ENCODE results near the gene HIPK2.

Gene HIPK2

DNA sequence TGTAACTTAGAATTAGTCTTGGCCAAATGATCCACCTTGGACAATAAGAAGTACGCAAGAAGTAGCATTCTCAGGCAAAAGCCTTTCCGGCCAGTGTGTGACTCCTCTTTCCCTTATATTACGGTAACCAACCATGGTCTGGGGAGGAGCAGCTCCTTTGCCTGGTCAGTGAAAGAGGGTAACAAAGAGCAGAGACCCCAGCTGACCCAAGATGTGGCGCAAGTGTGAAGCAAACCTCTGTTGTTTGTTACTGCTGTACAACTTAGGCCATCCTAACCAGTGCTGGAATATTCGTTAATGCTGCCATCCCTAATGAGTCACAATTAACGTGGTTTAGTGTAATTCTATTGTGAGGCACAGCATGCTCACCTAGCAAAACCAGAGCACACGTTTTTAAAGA is 44.0 kb downstream of the HIPK2 start:
- no peak for DNase-seq

DNA sequence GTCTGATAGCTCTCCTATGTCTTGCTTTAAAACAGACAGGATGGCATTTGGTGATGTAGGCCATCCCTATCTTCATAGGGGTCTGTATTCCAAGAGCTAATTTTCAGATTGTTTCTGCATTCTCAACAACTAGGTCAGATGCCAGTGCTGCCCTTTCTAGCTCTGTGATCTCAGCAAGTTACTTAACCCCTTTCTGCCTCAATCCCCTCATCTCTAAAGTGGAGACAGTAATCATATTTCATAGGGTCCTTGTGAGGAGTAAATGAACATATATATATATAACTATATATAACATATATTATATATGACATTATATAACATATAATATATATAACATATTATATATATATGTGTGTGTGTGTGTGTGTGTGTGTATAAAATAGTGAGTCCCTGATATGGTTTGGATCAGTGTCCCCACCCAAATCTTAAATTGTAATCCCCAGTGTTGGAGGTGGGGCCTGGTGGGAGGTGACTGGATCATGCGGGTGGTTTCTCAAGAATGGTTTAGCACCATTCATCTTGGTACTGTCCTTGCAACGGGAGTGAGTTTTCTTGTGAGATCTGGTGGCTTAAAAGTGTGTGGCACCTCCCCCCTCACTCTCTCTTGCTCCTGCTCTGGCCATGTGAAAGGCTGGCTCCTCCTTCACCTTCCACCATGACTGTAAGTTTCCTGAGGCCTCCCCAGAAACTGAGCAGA is 45.2 kb downstream of the HIPK2 start:
- DNase-seq: no peak

DNA sequence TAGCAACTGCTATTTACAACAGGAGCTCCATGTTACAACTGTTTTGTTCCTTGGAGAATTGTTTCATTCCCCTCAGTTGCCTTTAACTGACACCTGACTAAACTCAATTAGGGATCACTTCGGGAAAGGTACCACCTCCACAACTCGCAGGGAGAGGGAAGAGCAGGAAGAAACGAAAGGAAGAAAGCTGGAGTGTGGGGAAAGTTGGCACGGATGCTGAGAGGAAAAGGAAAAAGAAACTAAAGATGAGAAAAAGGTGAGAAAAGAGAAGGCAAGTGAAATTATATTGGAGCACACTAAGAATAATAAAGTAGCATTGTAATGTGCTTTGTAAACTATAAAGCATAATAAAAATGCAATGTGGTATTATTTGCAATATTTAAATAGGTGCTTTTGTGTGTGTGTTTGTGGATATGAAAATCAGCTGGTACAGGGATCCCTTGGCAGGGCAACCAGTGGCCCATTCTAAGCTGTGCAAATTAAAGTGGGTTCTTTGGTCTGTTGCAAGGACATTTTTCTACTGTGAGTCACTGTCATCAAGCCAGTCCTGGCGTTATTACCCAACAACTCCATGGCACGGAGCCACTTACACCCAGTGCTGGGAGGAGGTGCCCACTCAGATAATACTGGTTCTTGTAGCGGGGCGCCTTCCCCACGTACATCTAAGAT is 45.9 kb downstream of the HIPK2 start:
- no peak for DNase-seq

DNA sequence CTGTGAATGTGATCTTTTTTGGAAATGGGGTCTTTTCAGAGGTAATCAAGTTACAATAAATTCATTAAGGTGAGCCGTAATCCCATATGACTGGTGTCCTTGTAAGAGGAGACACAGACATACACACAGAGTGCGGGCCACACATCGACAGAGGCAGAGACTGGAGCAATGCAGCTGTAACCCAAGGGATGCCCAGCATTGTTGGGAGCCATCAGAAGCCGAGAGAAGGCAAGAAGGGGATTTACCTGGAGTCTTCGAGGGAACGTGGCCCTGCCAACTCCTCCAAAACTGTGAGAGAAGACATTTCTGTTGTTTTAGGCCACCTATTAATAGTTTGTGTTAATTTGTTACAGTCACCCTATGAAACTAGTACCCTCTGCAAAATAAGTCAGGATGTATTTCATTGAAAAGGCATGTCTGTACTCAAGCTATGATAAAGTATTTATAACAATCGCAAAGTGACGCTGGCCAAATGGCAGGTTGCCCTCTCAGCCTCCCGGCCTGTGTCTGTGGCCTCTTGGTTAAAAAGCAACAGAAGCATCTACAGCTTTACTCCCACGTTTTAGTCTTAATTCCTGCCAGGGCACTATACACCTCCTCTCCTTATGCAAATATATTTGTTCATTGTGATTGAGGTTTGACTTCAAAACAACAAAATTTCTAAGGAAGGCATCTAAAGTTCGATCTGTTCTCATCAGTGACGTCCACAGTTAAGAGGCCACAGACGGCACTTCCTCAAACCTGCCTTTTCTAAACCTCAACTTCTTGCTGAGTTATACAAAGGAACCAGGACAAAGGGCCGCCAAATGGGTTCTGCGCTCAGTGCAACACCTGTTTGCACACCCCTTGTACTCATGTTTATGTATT is 46.8 kb downstream of the HIPK2 start:
- DNase-seq: no peak

DNA sequence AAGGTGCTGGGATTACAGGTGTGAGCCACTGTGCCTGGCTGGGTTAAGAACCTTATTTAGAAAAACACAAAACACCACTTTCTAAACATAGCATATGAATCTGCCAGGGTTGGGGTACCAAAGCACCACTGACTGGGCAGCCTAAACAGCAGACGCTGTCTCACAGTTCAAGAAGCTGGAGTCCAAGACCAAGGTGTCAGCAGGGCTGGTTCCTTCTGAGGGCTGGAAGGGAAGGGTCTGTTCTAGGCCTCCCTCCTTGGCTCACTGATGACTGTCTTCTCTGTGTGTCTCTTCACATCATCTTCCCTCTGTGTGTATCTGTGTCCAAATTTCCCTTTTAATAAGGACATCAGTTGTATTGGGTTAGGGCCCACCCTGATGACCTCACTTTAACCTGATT is 49.6 kb downstream of the HIPK2 start:
- DNase-seq: no peak

DNA sequence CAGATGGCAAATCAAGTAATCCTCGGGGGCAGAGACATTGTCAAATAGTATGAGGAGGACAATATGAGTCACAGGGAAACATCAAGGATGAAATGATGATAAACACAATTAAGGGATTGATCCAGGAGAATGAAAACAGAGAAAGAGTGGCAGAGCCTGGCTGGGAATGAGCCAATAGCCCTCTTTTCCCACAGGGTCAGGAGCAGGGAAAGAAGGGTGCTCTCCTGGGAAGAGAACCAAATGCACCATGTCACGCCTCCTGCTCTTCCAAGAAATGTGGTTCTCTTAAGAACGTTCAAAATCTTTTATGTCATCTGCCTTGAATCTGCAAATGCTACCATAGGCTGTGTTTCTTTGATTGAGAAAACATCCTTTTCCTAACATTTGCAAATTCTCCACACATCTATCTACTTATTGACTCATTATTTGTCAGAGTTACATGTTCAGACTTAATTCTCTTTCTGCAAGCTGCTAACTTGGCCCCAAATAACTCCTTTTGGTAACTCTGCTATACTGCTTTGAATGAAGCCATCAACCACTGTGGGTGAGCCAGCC is 50.6 kb downstream of the HIPK2 start:
- no peak for DNase-seq

DNA sequence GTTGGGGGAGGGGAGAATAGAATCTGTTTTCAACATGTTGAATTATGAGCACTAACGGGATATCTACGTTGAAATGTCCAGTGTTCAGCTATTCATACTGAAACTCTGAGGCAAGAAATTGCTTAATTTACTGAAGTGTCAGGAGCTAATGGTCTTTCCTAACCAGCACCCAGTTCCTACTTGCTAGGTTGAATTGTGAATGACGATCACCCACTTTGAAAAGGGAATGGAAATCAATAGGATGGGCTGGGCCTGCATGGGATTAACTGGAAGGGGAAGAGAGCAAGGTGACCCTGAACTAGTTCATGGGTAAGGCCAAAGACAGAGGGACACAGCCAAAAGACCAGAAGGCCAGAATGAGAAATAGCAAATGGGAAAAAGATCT is 51.3 kb downstream of the HIPK2 start:
- DNase-seq: no peak

DNA sequence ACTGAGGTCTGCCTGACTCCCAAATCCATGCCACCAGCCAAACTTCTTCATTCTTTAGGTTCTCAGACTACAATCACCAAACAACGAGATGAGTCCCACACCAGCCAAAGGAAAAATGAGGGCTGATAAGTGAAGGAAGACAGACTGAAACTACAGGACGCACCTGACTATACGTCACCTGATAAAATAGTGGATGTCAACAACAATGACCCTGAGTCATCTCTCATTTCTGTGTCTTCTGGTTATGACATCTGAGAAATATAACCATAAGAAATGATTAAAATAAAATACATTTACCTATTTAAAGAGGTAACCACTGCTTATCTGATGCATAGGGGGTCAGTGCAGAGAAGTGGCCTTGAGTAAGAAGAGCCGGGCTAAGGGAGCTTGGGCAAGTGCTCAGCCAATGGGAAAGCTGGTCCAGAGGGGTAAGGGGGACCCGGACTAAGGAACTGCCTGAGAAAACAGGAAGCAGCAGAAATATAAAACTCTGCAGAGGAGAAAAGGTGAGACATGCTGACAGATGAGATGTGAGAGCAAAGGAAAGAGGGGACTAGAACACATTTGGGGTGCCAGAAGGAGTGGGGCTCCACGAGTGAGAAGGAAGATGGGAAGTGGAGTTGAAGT is 51.8 kb downstream of the HIPK2 start:
- no peak for DNase-seq

DNA sequence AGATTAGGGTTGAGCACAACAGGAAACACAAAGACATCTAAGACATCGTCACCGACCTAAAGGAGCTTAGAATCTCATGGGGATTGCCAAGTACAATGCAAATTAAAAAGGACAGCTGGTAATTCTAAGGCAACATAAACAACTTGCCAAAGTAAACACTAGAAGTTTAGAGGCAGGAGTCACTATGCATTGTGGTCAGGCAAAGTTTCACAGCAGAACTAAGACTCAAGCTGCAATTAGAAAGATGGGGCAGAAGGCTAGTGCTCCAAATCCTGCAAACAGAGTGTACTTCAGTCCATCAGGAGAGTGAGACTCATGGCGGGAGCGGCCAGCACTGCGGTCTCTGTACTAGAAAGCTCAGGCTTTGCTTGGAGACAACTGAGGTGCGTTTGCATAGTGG is 52.7 kb downstream of the HIPK2 start:
- DNase-seq: no peak

DNA sequence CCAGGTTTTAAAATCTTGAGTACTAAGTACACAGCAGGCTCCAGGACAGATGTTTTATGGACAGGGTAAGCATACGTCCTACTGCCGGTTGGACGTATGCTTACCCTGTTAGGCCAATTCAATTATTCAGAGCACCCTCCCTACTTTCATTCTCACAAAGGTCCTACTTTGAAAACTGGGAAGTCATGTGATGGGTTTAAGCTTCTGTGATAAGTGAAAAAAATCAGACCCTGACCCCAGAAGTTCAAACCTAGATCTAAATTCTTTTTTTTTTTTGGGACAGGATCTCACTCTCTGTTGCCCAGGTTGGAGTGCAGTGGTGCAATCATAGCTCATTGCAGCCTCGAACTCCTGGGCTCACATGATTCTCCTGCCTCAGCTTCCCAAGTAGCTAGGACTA is 55.2 kb downstream of the HIPK2 start:
- DNase-seq: no peak

DNA sequence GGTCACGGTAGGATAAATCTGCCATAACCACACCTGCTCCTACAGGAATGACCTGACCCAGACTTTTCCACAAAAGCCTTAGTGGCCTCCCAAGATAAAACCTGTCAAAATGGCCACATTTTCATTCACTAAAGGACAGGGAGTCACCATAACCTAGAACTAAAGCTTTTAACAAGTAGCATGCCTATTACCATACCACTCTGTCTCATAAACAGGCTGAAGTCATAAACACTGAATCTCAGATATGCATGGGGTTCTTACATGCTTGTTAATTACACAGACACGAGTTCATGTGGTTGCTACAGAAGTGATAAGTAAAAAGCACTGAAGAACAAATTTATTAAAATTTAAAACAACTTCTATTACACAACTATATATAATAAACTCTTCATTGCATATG is 56.0 kb downstream of the HIPK2 start:
- DNase-seq: no peak

DNA sequence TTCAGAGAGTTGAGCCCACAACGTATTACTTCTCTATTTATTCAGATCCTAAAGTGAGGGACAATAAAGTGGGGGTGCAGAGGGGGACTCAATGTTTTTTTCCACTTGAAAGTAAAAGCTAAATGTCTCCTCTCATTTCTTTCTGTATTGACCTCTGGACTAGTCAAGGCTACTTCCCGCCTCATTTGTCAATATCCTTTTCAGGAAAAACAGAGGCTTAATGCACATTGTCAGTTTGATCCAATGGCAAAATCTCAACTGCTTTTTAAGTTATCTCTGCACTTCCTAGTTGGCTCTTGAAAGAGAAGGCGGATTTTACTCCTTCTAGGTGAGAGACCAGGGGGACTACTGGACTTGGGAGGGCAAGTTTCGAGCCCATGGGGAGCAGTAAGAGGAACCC is 56.4 kb downstream of the HIPK2 start:
- DNase-seq: no peak

DNA sequence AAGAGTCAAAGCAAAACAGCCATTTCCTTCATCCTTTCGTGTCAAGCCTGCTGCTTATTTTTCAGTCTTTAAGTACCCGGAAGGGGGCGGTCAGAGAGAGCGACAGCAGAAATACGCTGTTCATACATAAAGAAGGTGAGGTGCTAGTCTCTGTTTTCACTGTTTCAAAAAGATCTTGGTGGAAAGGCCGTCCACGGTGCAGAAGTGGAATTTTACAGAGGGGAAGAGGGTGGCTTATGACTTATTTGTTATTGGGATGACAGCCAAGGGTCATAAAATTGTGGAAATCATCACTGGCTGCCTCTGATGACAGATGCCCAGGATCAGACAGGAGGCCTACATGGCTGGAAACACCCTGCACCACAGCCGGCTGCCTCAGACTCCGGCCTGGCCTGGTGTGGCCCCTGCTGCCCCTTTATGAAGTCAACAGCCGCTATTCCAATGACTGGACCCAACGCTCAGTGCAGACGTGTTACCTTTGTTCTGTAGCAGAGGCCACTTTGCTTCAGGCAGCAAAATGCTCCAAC is 57.0 kb downstream of the HIPK2 start:
- no peak for DNase-seq

DNA sequence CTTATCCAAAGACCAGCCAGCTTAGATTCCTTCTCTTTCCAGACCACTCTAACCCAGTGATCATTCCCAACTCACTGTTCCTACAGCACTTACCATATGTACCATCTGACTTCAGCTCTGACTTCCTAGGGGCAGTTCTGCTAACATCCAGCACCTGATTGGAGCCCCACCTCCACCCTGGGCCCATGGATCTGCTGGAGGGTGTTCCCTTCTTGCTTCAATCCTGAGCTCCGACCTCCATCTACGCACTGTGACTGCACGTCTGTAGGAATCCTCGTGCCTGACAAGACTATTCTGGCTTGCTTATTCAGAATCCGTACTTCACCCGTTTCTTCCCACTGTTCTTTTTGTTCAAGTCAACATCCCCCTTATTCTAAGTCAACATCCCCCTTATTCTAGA is 57.6 kb downstream of the HIPK2 start:
- DNase-seq: no peak

DNA sequence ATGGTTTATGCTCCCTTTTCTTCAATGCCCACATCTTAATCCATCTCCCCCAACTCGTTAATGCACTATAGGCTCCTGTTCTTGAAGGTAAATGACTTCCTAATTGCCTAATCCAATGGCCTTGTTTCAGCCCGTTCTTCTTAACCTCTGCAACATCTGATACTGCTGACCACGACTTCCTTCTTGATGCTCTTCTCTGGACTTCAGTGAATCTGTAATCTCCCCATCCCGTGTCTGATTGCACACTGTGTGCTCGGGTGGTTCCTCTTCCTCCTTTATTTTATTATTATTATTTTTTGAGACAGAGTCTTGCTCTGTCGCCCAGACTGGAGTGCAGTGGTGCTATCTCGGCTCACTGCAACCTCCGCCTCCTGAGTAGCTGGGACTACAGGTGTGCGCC is 58.9 kb downstream of the HIPK2 start:
- DNase-seq: no peak

DNA sequence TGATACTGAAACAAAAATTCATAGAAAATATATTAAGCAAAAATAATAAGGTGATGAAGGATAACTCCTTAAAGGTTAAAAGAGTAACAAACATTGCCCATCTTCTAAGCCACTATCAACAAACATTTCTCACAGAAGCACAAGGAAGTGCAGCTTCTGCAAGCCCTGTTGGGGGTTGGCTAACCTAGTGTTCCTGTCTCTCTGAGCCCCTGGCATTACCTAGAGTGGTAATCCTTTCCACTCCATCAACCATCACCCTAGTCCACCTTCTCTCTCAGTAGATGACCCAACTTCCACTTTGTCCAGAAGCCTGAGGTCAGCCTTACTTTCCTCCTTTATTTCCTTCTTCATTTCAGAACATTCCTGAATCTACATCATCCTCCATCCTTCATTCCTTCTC is 59.7 kb downstream of the HIPK2 start:
- no peak for DNase-seq

DNA sequence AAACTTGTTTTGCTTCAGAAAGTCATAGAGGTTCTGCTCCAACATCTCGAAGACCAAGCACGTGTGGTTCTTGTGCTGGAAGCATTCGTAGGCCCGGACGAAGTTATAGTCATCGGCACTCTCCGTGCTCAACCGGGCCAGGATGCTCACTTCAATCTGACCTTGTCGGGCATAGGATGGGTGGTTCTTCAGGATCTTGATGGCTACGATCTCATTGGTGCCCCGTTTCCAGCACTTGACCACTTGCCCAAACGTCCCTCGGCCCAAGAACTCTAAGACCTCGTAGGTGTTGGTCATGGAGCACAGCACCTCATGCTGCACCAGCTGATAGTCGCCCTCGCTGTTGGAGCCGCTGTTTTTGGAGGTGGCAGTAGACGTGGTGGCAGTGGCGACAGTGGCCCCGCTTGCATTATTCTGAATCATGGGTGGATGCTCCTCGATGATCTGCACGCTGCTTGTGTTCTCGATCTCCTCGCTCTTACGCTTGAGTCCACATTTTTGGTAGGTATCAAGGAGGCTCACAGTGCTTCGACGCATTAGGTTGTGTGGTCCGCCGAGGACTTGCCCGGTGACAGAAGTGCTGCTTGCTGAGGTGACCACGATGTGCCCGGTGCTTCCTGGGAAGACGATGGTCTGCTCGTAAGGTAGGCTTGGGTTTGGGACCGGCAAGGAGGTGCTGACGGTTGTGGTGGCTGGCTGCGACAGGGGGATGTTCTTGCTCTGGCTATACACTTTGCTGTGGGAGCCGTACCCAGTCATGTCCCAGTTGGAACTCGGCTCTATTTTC is 61.4 kb downstream of the HIPK2 start:
- DNase-seq: no peak

DNA sequence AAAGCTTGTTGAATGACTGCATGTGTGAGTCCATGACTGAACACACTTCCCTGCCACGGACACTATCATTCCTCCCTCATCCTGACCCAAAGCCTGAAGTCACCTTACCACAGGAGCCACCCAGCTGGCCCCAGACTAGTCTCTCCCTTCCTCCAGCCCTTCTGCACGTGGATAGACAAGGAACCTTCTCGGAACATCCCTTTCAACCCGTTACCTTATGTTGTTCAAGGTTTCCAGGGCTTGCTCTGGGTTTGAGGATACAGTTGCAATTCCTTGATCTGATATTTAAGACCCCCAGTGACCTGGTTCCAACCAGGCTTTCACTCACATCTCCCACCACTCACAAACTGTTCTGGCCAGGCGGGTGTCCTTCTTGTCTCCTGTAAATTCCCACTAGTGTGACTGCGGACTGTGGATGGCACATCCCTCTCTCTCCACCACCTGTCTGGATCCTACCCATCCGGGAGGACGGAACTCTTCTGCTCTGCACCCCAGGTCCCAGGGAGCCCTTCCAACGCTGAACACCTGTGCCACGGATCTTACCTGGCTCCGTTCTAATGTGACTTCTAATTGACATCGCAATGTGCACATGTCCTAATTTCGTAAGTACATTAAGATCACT is 62.5 kb downstream of the HIPK2 start:
- DNase-seq: no peak

DNA sequence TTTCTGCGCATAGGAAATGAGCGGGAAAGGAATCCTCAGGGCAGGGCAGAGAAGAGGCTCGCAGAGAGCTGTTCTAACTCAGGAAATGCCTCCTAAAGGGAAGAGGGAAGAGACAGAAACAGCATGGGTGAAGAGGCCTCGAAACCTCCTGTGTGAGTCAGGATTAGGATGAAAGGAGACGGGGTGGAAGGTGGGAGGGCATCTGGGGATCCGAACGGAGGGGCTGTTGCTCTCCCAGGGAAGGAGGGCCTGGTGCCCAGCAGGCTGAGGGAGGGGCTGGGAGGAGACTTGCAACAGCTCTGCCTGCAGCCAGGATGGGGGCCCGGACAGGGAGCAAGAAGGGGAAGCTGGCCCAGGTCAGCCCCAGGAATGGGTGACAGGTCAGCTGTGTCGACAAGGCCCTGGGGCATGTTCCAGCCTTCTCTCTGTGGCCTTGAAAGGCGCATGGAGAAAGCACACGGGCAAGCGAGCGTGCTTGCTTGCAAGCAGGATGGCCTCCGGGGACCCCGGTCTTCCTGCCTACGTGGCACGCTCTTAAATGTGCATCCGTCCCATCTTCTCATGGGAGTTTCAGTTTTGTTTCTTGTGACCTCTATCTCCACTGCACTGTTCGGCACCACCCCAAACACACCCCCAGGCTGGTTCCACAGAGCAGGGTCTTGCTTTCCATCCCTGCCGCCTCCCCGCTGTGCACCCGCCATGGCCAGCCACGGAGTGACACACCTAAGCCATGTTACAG is 63.5 kb downstream of the HIPK2 start:
- DNase-seq: no peak

DNA sequence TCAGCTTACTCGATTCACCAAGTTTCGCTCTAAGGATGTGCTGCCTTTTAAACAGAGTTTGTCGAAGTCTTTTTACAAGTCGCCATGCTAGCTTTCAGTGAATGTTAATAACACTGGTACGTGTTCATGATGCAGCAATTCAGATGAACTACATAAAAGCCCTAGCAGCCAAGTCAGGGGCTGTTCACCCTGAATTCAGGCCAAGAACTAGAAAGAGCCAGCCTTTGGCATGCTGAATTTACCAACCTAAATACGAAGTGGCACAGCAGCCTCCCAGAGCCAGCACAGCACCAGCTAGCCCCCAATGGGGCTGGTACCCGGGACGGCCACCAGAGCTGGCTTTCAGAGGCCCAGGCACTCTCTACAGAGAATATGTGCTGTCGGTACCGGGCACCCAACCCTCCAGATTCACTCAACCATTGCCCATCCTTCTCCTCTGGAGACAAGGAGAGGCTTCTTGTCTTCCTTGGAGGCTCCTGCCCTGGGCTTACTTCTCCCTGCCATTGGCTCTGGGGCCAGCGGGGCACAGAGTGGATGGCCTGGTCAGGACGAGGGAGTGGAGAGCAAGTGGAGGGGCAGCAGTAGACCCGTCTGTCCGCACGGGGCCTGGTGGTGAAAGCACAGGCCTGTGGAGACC is 64.2 kb downstream of the HIPK2 start:
- no peak for DNase-seq
